H9 (cell line): ENCODE measurements around the gene ZBTB17. TPM values are rescaled to one million over a fixed set of nuclear protein-coding genes. Genes with fewer than 3 reads are reported as not detected.

Experiments used
- DNase-seq: peaks from one replicate; pipeline ENCODE4 v3.0.0-alpha.2; 2017
- H2AFZ ChIP-seq: one replicate; pipeline ENCODE4 v1.6.1; 2013; ENCODE audit warnings: mild to moderate bottlenecking, low read length, control low read depth, moderate library complexity
- H2AK5ac ChIP-seq: 2 replicates; pipeline ENCODE4 v1.6.1; 2013; ENCODE audit warnings: low read length, control low read depth, mixed read lengths; ENCODE audit not compliant: insufficient read length
- H2BK120ac ChIP-seq: one replicate; pipeline ENCODE4 v1.6.1; 2013; ENCODE audit warnings: low read depth, mild to moderate bottlenecking, low read length, control low read depth, inconsistent platforms; ENCODE audit not compliant: poor library complexity, severe bottlenecking
- H2BK12ac ChIP-seq: 2 replicates; pipeline ENCODE4 v1.6.1; 2013; ENCODE audit warnings: low read length, control low read depth, mixed read lengths, low read depth; ENCODE audit not compliant: insufficient read length
- H2BK15ac ChIP-seq: 2 replicates; pipeline ENCODE4 v1.6.1; 2013; ENCODE audit warnings: low read depth, low read length, control low read depth
- H2BK20ac ChIP-seq: one replicate; pipeline ENCODE4 v1.6.1; 2013; ENCODE audit warnings: low read depth, mild to moderate bottlenecking, low read length, control low read depth, inconsistent platforms; ENCODE audit not compliant: poor library complexity, severe bottlenecking
- H2BK5ac ChIP-seq: 2 replicates; pipeline ENCODE4 v1.6.1; 2013; ENCODE audit warnings: low read length, control low read depth, mixed read lengths; ENCODE audit not compliant: insufficient read length
- H3K14ac ChIP-seq: 2 replicates; pipeline ENCODE4 v1.6.1; 2013; ENCODE audit warnings: low read length, control low read depth; ENCODE audit not compliant: insufficient read depth
- H3K18ac ChIP-seq: 2 replicates; pipeline ENCODE4 v1.6.1; 2013; ENCODE audit warnings: low read depth, mild to moderate bottlenecking, mixed read lengths, low read length, control low read depth; ENCODE audit not compliant: insufficient read length
- H3K23ac ChIP-seq: 2 replicates; pipeline ENCODE4 v1.6.1; 2013; ENCODE audit warnings: low read length, control low read depth, mixed read lengths, low read depth; ENCODE audit not compliant: insufficient read length
- H3K23me2 ChIP-seq: 2 replicates; pipeline ENCODE4 v1.6.1; 2013; ENCODE audit warnings: low read depth, mild to moderate bottlenecking, mixed read lengths, low read length, control low read depth; ENCODE audit not compliant: insufficient read length, poor library complexity, severe bottlenecking
- H3K27ac ChIP-seq: 2 replicates; pipeline ENCODE4 v1.5.1; 2013; ENCODE audit warnings: low read length, control low read depth, mixed read lengths, low read depth; ENCODE audit not compliant: insufficient read length
- H3K27me3 ChIP-seq: 2 replicates; pipeline ENCODE4 v1.6.1; 2013; ENCODE audit warnings: low read length, control low read depth, inconsistent platforms; ENCODE audit not compliant: insufficient read depth
- H3K4ac ChIP-seq: 2 replicates; pipeline ENCODE4 v1.6.1; 2013; ENCODE audit warnings: low read depth, mild to moderate bottlenecking, control low read depth, inconsistent platforms, low read length, moderate library complexity
- H3K4me1 ChIP-seq: 2 replicates; pipeline ENCODE4 v1.6.1; 2013; ENCODE audit warnings: low read length, control low read depth, inconsistent platforms; ENCODE audit not compliant: insufficient read depth
- H3K4me2 ChIP-seq: 2 replicates; pipeline ENCODE4 v1.6.1; 2013; ENCODE audit warnings: low read length, control low read depth, mixed read lengths; ENCODE audit not compliant: insufficient read length, insufficient read depth
- H3K56ac ChIP-seq: 2 replicates; pipeline ENCODE4 v1.6.1; 2013; ENCODE audit warnings: low read depth, mild to moderate bottlenecking, mixed read lengths, low read length, control low read depth; ENCODE audit not compliant: insufficient read length
- H3K79me1 ChIP-seq: 2 replicates; pipeline ENCODE4 v1.6.1; 2013; ENCODE audit warnings: low read depth, mild to moderate bottlenecking, moderate library complexity, low read length, control low read depth, inconsistent platforms; ENCODE audit not compliant: insufficient read depth, poor library complexity, severe bottlenecking
- H3K79me2 ChIP-seq: 2 replicates; pipeline ENCODE4 v1.6.1; 2013; ENCODE audit warnings: low read length, control low read depth, inconsistent platforms; ENCODE audit not compliant: insufficient read depth
- H3K9ac ChIP-seq: 2 replicates; pipeline ENCODE4 v1.6.1; 2013; ENCODE audit warnings: low read length, control low read depth, mixed read lengths; ENCODE audit not compliant: insufficient read length; ENCODE audit errors: extremely low read depth
- H3K9me3 ChIP-seq: one replicate; pipeline ENCODE4 v1.6.1; 2013; ENCODE audit warnings: low read depth, low read length, inconsistent platforms; ENCODE audit not compliant: control insufficient read depth
- H3T11ph ChIP-seq: one replicate; pipeline ENCODE4 v1.6.1; 2013; ENCODE audit warnings: mild to moderate bottlenecking, low read length, control low read depth, inconsistent platforms
- H4K20me1 ChIP-seq: one replicate; pipeline ENCODE4 v1.6.1; 2013; ENCODE audit not compliant: control insufficient read depth, insufficient read length, insufficient read depth
- H4K5ac ChIP-seq: 2 replicates; pipeline ENCODE4 v1.6.1; 2013; ENCODE audit warnings: low read depth, mild to moderate bottlenecking, mixed read lengths, low read length, control low read depth; ENCODE audit not compliant: insufficient read length
- H4K8ac ChIP-seq: replicated peaks from 2 replicates; pipeline ENCODE4 v1.6.1; 2013; ENCODE audit warnings: low read length, control low read depth, mixed read lengths, low read depth; ENCODE audit not compliant: insufficient read length
- H4K91ac ChIP-seq: 2 replicates; pipeline ENCODE4 v1.6.1; 2013; ENCODE audit warnings: low read depth, mild to moderate bottlenecking, moderate library complexity, mixed read lengths, low read length, control low read depth; ENCODE audit not compliant: insufficient read length
- H3K27ac Mint-ChIP-seq, 3 experiments: 2 replicates in 2 of 3; 3 replicates in 1 of 3; pipeline ENCODE4 v1.8.0; 2020 to 2021; ENCODE audit warnings: mixed read lengths in 3 of 3, mild to moderate bottlenecking in 1 of 3, moderate library complexity in 1 of 3
- H3K27me3 Mint-ChIP-seq: 2 replicates; pipeline ENCODE4 v1.8.0; 2021; ENCODE audit warnings: low read depth, mild to moderate bottlenecking, moderate library complexity, mixed read lengths
- H3K36me3 Mint-ChIP-seq, 3 experiments: 2 replicates in 2 of 3; 3 replicates in 1 of 3; pipeline ENCODE4 v1.8.0; 2020 to 2021; ENCODE audit warnings: low read depth in 3 of 3, mixed read lengths in 3 of 3; ENCODE audit not compliant: insufficient read depth in 1 of 3
- H3K4me1 Mint-ChIP-seq, 2 experiments: 2 replicates each; pipeline ENCODE4 v1.8.0; 2020; ENCODE audit warnings: mixed read lengths in 2 of 2
- H3K4me3 Mint-ChIP-seq, 2 experiments: 2 replicates in 1 of 2; 3 replicates in 1 of 2; pipeline ENCODE4 v1.8.0; 2020 to 2021; ENCODE audit warnings: mild to moderate bottlenecking in 2 of 2, mixed read lengths in 2 of 2, moderate library complexity in 1 of 2
- H3K9me3 Mint-ChIP-seq, 2 experiments: 2 replicates in 1 of 2; 3 replicates in 1 of 2; pipeline ENCODE4 v1.8.0; 2020; ENCODE audit warnings: mild to moderate bottlenecking in 2 of 2, mixed read lengths in 2 of 2, moderate library complexity in 1 of 2
- whole genome bisulfite sequencing: extraction: QIAGEN DNeasy Blood & Tissue Kit; methylation state at CpG from one replicate; pipeline ENCODE4 v1.1.7; 2013; ENCODE audit warnings: missing lambda C conversion rate, low lambda C conversion rate, mixed read lengths; ENCODE audit not compliant: insufficient read length; ENCODE audit errors: extremely low coverage; 5-methylcytosine and 5-hydroxymethylcytosine counted together
- total RNA-seq: library from RNA; stranded (reverse); gene quantifications from 2 replicates; pipeline ENCODE4 v1.2.1, GENCODE V29; 2021
- TF ChIP-seq, protein P1 (sequence below): fragments of 200-600 bp; sonication (generic); conservative IDR thresholded peaks from 3 replicates; pipeline ENCODE4 v1.8.0; 2021; ENCODE audit warnings: antibody characterized with exemption, mild to moderate bottlenecking

The ZBTB17 gene
- total RNA-seq, 1 experiment from 2014 or later, result 16.5 TPM

DNA sequence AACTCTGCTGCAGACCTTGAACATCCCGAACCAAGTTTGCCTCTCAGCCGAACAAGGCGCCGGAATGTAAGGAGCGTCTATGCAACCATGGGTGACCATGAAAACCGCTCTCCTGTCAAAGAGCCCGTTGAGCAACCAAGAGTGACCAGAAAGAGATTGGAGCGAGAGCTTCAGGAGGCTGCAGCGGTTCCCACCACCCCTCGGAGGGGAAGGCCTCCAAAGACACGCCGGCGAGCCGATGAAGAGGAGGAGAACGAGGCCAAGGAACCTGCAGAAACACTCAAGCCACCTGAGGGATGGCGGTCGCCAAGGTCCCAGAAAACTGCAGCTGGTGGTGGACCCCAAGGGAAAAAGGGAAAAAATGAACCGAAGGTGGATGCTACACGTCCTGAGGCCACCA, 44.0 kb downstream of the ZBTB17 start:
- H3K27me3 Mint-ChIP-seq, result no peaks in the 10 kb centered on the region
- Histone ChIP-seq H2BK20ac (no peak overlapping the region), H2BK12ac (no peak overlapping the region), H2AK5ac (no peak overlapping the region), H3K56ac (no peak overlapping the region), H4K91ac (no peak overlapping the region), H2BK15ac (no peak overlapping the region), H3K14ac (no peak overlapping the region), H3K27me3 (no peaks in the 10 kb centered on the region), H3K23me2 (no peaks in the 10 kb centered on the region), H2BK120ac (no peak overlapping the region), H4K8ac (no peak overlapping the region), H4K5ac (no peak overlapping the region), H3K4me2 (no peak overlapping the region), H2AFZ (no peak overlapping the region), H3K18ac (no peak overlapping the region), H3K23ac (no peak overlapping the region), H3K9ac (no peak overlapping the region), H3K79me1 (no peaks in the 10 kb centered on the region), H3T11ph (no peak overlapping the region), H4K20me1 (no peaks in the 10 kb centered on the region), H3K79me2 (no peaks in the 10 kb centered on the region), H3K4ac (no peak overlapping the region), H3K27ac (no peak overlapping the region), H2BK5ac (no peak overlapping the region), H3K4me1 (no peaks in the 10 kb centered on the region), H3K9me3 (no peaks in the 10 kb centered on the region)
- no peaks in the 10 kb centered on the region for H3K9me3 Mint-ChIP-seq
- TF ChIP-seq, protein P1, sequence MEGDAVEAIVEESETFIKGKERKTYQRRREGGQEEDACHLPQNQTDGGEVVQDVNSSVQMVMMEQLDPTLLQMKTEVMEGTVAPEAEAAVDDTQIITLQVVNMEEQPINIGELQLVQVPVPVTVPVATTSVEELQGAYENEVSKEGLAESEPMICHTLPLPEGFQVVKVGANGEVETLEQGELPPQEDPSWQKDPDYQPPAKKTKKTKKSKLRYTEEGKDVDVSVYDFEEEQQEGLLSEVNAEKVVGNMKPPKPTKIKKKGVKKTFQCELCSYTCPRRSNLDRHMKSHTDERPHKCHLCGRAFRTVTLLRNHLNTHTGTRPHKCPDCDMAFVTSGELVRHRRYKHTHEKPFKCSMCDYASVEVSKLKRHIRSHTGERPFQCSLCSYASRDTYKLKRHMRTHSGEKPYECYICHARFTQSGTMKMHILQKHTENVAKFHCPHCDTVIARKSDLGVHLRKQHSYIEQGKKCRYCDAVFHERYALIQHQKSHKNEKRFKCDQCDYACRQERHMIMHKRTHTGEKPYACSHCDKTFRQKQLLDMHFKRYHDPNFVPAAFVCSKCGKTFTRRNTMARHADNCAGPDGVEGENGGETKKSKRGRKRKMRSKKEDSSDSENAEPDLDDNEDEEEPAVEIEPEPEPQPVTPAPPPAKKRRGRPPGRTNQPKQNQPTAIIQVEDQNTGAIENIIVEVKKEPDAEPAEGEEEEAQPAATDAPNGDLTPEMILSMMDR, result no peak
- no peaks in the 10 kb centered on the region for H3K4me1 Mint-ChIP-seq
- no peak overlapping the region for H3K4me3 Mint-ChIP-seq
- peaks cover 63 to 90% (median 88%) of the 10 kb centered on the region in 3 experiments for H3K36me3 Mint-ChIP-seq
- no CpG with 5 or more reads among the region's 19 CpGs for WGBS
- no peak for DNase-seq
- no peak overlapping the region; a peak in 2 of 7 replicates for H3K27ac Mint-ChIP-seq
